ENCODE measurements around the gene AKAP6.
"Not testable (repeated sequence)": the region's sequence is repeated elsewhere in the genome, so short reads cannot be mapped to it uniquely, and the experiment has no call there.

Gene AKAP6

GRCh38 chr14:32354716-32355115 lies 25.6 kb downstream of the AKAP6 start:
- Histone ChIP-seq H3K36me3 (ENCODE audit: control insufficient read depth, insufficient read depth, low read length, severe bottlenecking) (no peaks in the 10 kb centered on the region), H3K27me3 (replicated peaks; ENCODE audit: control insufficient read depth, insufficient read depth, low read length) (no peaks in the 10 kb centered on the region), H3K4me1 (ENCODE audit: control insufficient read depth, insufficient read depth, low read length) (no peaks in the 10 kb centered on the region), H3K9ac (ENCODE audit: low read length) (no peak overlapping the region), H3K9me3 (ENCODE audit: control insufficient read depth, low read length) (no peaks in the 10 kb centered on the region), H3K4me3 (ENCODE audit: low read length) (no peak overlapping the region)
- no peak for DNase-seq (ENCODE audit: low read depth)

- no peaks in the 10 kb centered on the region for H3K36me3 ChIP-seq (ENCODE audit: control insufficient read depth, insufficient read depth, low read length, severe bottlenecking)
Observed at GRCh38 chr14:32358781-32359180, 29.7 kb downstream of the AKAP6 start.

GRCh38 chr14:32361674-32362073 lies 32.6 kb downstream of the AKAP6 start:
- Histone ChIP-seq H3K4me1 (ENCODE audit: control insufficient read depth, insufficient read depth, low read length) (peaks cover 8% of the 10 kb centered on the region), H3K27me3 (replicated peaks; ENCODE audit: control insufficient read depth, insufficient read depth, low read length) (no peaks in the 10 kb centered on the region), H3K4me3 (ENCODE audit: low read length) (no peak overlapping the region), H3K9me3 (ENCODE audit: control insufficient read depth, low read length) (no peaks in the 10 kb centered on the region), H3K9ac (ENCODE audit: low read length) (no peak overlapping the region), H3K36me3 (ENCODE audit: control insufficient read depth, insufficient read depth, low read length, severe bottlenecking) (no peaks in the 10 kb centered on the region)
- DNase-seq (ENCODE audit: low read depth): no peak

More at GRCh38 chr14:32358781-32359180, 29.7 kb downstream of the AKAP6 start:
- DNase-seq (ENCODE audit: low read depth): no peak
- Histone ChIP-seq H3K27me3 (replicated peaks; ENCODE audit: control insufficient read depth, insufficient read depth, low read length) (no peaks in the 10 kb centered on the region), H3K9me3 (ENCODE audit: control insufficient read depth, low read length) (no peaks in the 10 kb centered on the region), H3K4me1 (ENCODE audit: control insufficient read depth, insufficient read depth, low read length) (no peaks in the 10 kb centered on the region), H3K9ac (ENCODE audit: low read length) (no peak overlapping the region), H3K4me3 (ENCODE audit: low read length) (no peak overlapping the region)

GRCh38 chr14:32363761-32364160 lies 34.7 kb downstream of the AKAP6 start:
- Histone ChIP-seq H3K27me3 (replicated peaks; ENCODE audit: control insufficient read depth, insufficient read depth, low read length) (no peaks in the 10 kb centered on the region), H3K9me3 (ENCODE audit: control insufficient read depth, low read length) (no peaks in the 10 kb centered on the region), H3K4me3 (ENCODE audit: low read length) (no peak overlapping the region), H3K9ac (ENCODE audit: low read length) (no peak overlapping the region), H3K36me3 (ENCODE audit: control insufficient read depth, insufficient read depth, low read length, severe bottlenecking) (no peaks in the 10 kb centered on the region), H3K4me1 (ENCODE audit: control insufficient read depth, insufficient read depth, low read length) (peaks cover 20% of the 10 kb centered on the region)
- no peak for DNase-seq (ENCODE audit: low read depth)

GRCh38 chr14:32364941-32365340 lies 35.8 kb downstream of the AKAP6 start:
- Histone ChIP-seq H3K9ac (ENCODE audit: low read length) (no peak overlapping the region), H3K4me3 (ENCODE audit: low read length) (no peak overlapping the region), H3K9me3 (ENCODE audit: control insufficient read depth, low read length) (no peaks in the 10 kb centered on the region), H3K27me3 (replicated peaks; ENCODE audit: control insufficient read depth, insufficient read depth, low read length) (no peaks in the 10 kb centered on the region), H3K36me3 (ENCODE audit: control insufficient read depth, insufficient read depth, low read length, severe bottlenecking) (no peaks in the 10 kb centered on the region), H3K4me1 (ENCODE audit: control insufficient read depth, insufficient read depth, low read length) (peaks cover 20% of the 10 kb centered on the region)
- no peak for DNase-seq (ENCODE audit: low read depth)

- Histone ChIP-seq H3K4me3 (ENCODE audit: low read length) (no peak overlapping the region), H3K9me3 (ENCODE audit: control insufficient read depth, low read length) (no peaks in the 10 kb centered on the region), H3K9ac (ENCODE audit: low read length) (no peak overlapping the region), H3K27me3 (replicated peaks; ENCODE audit: control insufficient read depth, insufficient read depth, low read length) (no peaks in the 10 kb centered on the region), H3K4me1 (ENCODE audit: control insufficient read depth, insufficient read depth, low read length) (peaks cover 25% of the 10 kb centered on the region), H3K36me3 (ENCODE audit: control insufficient read depth, insufficient read depth, low read length, severe bottlenecking) (no peaks in the 10 kb centered on the region)
- peak; percentile 52 for DNase-seq (ENCODE audit: low read depth)
Observed at GRCh38 chr14:32366256-32366879, 37.3 kb downstream of the AKAP6 start.

GRCh38 chr14:32366986-32367385 lies 37.9 kb downstream of the AKAP6 start:
- Histone ChIP-seq H3K4me1 (ENCODE audit: control insufficient read depth, insufficient read depth, low read length) (peaks cover 31% of the 10 kb centered on the region), H3K36me3 (ENCODE audit: control insufficient read depth, insufficient read depth, low read length, severe bottlenecking) (no peaks in the 10 kb centered on the region)
- peak; percentile 18 for DNase-seq (ENCODE audit: low read depth)

GRCh38 chr14:32367516-32367915 lies 38.4 kb downstream of the AKAP6 start:
- Histone ChIP-seq H3K9ac (ENCODE audit: low read length) (no peak overlapping the region), H3K4me3 (ENCODE audit: low read length) (no peak overlapping the region), H3K9me3 (ENCODE audit: control insufficient read depth, low read length) (no peaks in the 10 kb centered on the region), H3K36me3 (ENCODE audit: control insufficient read depth, insufficient read depth, low read length, severe bottlenecking) (no peaks in the 10 kb centered on the region), H3K27me3 (replicated peaks; ENCODE audit: control insufficient read depth, insufficient read depth, low read length) (no peaks in the 10 kb centered on the region), H3K4me1 (ENCODE audit: control insufficient read depth, insufficient read depth, low read length) (peaks cover 33% of the 10 kb centered on the region)
- DNase-seq (ENCODE audit: low read depth): peak; percentile 26

More at GRCh38 chr14:32366986-32367385, 37.9 kb downstream of the AKAP6 start:
- no peaks in the 10 kb centered on the region for H3K9me3 ChIP-seq (ENCODE audit: control insufficient read depth, low read length)
- peak overlapping the region; percentile 34 for H3K4me3 ChIP-seq (ENCODE audit: low read length)
- peak overlapping the region; percentile 15 for H3K9ac ChIP-seq (ENCODE audit: low read length)
- H3K27me3 ChIP-seq (replicated peaks; ENCODE audit: control insufficient read depth, insufficient read depth, low read length): no peaks in the 10 kb centered on the region

- H3K9ac ChIP-seq (ENCODE audit: low read length): no peak overlapping the region
- H3K36me3 ChIP-seq (ENCODE audit: control insufficient read depth, insufficient read depth, low read length, severe bottlenecking): no peaks in the 10 kb centered on the region
- no peaks in the 10 kb centered on the region for H3K27me3 ChIP-seq (replicated peaks; ENCODE audit: control insufficient read depth, insufficient read depth, low read length)
- no peak for DNase-seq (ENCODE audit: low read depth)
- H3K9me3 ChIP-seq (ENCODE audit: control insufficient read depth, low read length): no peaks in the 10 kb centered on the region
- H3K4me3 ChIP-seq (ENCODE audit: low read length): no peak overlapping the region
- H3K4me1 ChIP-seq (ENCODE audit: control insufficient read depth, insufficient read depth, low read length): peaks cover 36% of the 10 kb centered on the region
Observed at GRCh38 chr14:32368107-32368506, 39.0 kb downstream of the AKAP6 start.

GRCh38 chr14:32370714-32371113 lies 41.6 kb downstream of the AKAP6 start:
- DNase-seq (ENCODE audit: low read depth): peak; percentile 76
- Histone ChIP-seq H3K27me3 (replicated peaks; ENCODE audit: control insufficient read depth, insufficient read depth, low read length) (no peaks in the 10 kb centered on the region), H3K4me1 (ENCODE audit: control insufficient read depth, insufficient read depth, low read length) (peaks cover 41% of the 10 kb centered on the region), H3K36me3 (ENCODE audit: control insufficient read depth, insufficient read depth, low read length, severe bottlenecking) (no peaks in the 10 kb centered on the region), H3K9me3 (ENCODE audit: control insufficient read depth, low read length) (no peaks in the 10 kb centered on the region), H3K4me3 (ENCODE audit: low read length) (no peak overlapping the region), H3K9ac (ENCODE audit: low read length) (no peak overlapping the region)

GRCh38 chr14:32372154-32372553 lies 43.1 kb downstream of the AKAP6 start:
- peaks cover 28% of the 10 kb centered on the region for H3K4me1 ChIP-seq (ENCODE audit: control insufficient read depth, insufficient read depth, low read length)
- no peaks in the 10 kb centered on the region for H3K9me3 ChIP-seq (ENCODE audit: control insufficient read depth, low read length)
- no peaks in the 10 kb centered on the region for H3K36me3 ChIP-seq (ENCODE audit: control insufficient read depth, insufficient read depth, low read length, severe bottlenecking)
- no peak overlapping the region for H3K4me3 ChIP-seq (ENCODE audit: low read length)
- no peak overlapping the region for H3K9ac ChIP-seq (ENCODE audit: low read length)
- H3K27me3 ChIP-seq (replicated peaks; ENCODE audit: control insufficient read depth, insufficient read depth, low read length): no peaks in the 10 kb centered on the region
- DNase-seq (ENCODE audit: low read depth): peak; percentile 74

GRCh38 chr14:32373174-32373573 lies 44.1 kb downstream of the AKAP6 start:
- DNase-seq (ENCODE audit: low read depth); H3K4me3 ChIP-seq (ENCODE audit: low read length); H3K9me3 ChIP-seq (ENCODE audit: control insufficient read depth, low read length); H3K9ac ChIP-seq (ENCODE audit: low read length); H3K27me3 ChIP-seq (replicated peaks; ENCODE audit: control insufficient read depth, insufficient read depth, low read length); H3K36me3 ChIP-seq (ENCODE audit: control insufficient read depth, insufficient read depth, low read length, severe bottlenecking): not testable (repeated sequence)
- H3K4me1 ChIP-seq (ENCODE audit: control insufficient read depth, insufficient read depth, low read length): peaks cover 21% of the 10 kb centered on the region

Data from adipocyte (in vitro differentiated cells).